Limb (tissue), 2 donors: ENCODE measurements around the gene AP2A2.

Experiments used
- DNase-seq, 2 donors: peaks; one replicate each; pipeline ENCODE4 v3.0.0-alpha.2; 2016; ENCODE audit errors: extremely low spot score in 2 of 2

The AP2A2 gene

GRCh38 chr11:1028616-1029015 lies 102.9 kb downstream of the AP2A2 start:
- no peak for DNase-seq

GRCh38 chr11:1029051-1029450 lies 103.4 kb downstream of the AP2A2 start:
- no peak for DNase-seq

GRCh38 chr11:1029654-1030053 lies 104.0 kb downstream of the AP2A2 start:
- DNase-seq = no peak

- DNase-seq = no peak
Observed at GRCh38 chr11:1030086-1030485, 104.4 kb downstream of the AP2A2 start.

GRCh38 chr11:1030556-1030955 lies 104.9 kb downstream of the AP2A2 start:
- no peak for DNase-seq

- no peak for DNase-seq
Observed at GRCh38 chr11:1031121-1031899, 105.6 kb downstream of the AP2A2 start.

- DNase-seq = no peak
Observed at GRCh38 chr11:1032310-1032891, 106.7 kb downstream of the AP2A2 start.

- no peak for DNase-seq
Observed at GRCh38 chr11:1033016-1033798, 107.5 kb downstream of the AP2A2 start.

- DNase-seq = no peak
Observed at GRCh38 chr11:1034001-1034400, 108.3 kb downstream of the AP2A2 start.

GRCh38 chr11:1034456-1035295 lies 109.0 kb downstream of the AP2A2 start:
- no peak for DNase-seq

GRCh38 chr11:1035577-1036283 lies 110.1 kb downstream of the AP2A2 start:
- DNase-seq = no peak

GRCh38 chr11:1036303-1036923 lies 110.7 kb downstream of the AP2A2 start, which contains the start of gene MUC6:
MUC6 (minus strand) TSS chr11:1036718; CDS start chr11:1036655, 63 bp downstream.
- no peak for DNase-seq

- no peak for DNase-seq
Observed at GRCh38 chr11:1036931-1037330, 111.3 kb downstream of the AP2A2 start.

GRCh38 chr11:1037506-1038055 lies 111.9 kb downstream of the AP2A2 start:
- DNase-seq = no peak

- no peak for DNase-seq
Observed at GRCh38 chr11:1038361-1038760, 112.7 kb downstream of the AP2A2 start.

GRCh38 chr11:1038921-1039320 lies 113.3 kb downstream of the AP2A2 start:
- DNase-seq = no peak

- no peak for DNase-seq
Observed at GRCh38 chr11:1039481-1040427, 114.1 kb downstream of the AP2A2 start.

GRCh38 chr11:1040428-1041148 lies 114.9 kb downstream of the AP2A2 start:
- DNase-seq = no peak
